ENCODE results near the gene TRPM3.

TRPM3 gene

DNA sequence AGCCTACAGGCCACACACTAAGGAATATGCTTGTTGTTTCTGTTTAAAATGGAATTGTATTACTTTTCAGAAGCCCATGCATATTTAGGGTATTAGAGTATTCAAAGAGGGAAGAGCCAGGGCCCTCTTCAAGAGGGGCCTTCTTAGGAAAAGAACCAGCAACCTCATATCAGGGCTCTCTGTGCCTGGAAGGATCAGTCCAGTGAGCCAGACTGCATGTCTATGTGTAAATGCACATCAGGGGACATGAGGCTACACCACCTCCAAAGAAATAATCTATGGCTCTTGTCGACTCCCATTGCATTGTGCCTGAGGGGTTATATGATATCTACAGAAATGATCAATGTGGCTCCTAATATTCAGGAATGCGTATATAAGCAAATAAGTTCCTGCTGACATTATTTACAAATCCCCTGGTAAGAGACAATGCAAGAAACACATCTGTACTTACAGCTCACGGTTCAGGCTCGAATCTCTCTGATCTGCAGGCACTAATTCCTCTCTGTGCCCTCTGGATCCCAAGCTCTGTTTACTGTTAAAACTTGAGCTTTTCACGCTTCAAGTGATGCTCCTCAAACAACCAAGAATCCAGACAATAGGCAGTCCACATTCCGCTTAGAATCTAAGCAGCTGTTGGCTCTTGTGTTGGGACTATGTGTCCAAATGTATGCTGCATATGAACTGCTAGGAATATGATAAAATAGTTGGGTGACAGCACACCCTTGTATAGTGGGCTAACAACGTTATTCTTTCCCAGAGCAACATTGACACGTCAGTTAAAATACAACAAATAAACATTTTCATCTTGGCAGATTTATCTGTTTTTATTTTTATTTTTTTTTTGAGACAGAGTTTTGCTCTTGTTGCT is 556.7 kb downstream of the TRPM3 start:
- H3K4me3 ChIP-seq (ENCODE audit: low read depth, low read length), result no peak overlapping the region

DNA sequence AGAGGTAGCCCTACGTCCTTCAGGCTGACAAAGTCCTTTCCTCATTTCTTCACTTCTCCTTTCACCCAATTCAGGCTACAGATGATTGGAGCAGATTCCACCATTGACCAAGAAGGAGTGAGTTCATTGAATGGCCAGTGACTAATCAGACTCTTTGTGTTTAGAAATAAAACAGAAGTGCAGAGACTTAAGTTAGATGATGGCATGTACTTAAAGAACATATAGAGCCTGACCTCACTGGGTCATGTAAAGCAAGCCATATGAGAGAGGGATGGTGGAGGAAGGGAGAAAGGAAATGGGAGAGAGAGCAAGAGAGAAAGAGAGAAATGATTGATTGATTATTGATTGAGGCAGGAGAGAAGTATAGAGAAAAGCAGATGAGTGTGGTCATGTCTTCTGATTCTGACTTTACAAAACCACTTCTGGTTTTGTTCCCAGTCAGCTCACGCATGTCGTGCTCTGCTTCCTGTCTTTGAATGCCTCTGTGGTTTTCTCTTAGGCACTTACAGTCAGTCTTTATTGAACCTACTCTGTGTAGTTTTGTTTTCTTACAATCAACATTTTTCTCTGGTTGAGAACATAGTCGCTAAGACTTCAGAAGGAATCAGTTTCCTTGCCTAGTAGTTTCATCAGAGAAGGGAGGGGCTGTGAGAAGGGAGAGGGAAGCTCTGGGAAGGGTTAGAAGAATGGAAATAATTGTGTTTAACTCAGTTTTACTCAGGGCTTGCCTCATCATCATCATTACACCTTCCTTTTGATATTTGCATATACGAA is 557.8 kb downstream of the TRPM3 start:
- TF ChIP-seq CTCF (IDR thresholded peaks at IDR 0.05; ENCODE audit: borderline replicate concordance, insufficient read depth, low read depth, low read length), result no peak

More for the DNA sequence above, 556.7 kb downstream of the TRPM3 start:
- TF ChIP-seq CTCF (IDR thresholded peaks at IDR 0.05; ENCODE audit: borderline replicate concordance, insufficient read depth, low read depth, low read length), result no peak

DNA sequence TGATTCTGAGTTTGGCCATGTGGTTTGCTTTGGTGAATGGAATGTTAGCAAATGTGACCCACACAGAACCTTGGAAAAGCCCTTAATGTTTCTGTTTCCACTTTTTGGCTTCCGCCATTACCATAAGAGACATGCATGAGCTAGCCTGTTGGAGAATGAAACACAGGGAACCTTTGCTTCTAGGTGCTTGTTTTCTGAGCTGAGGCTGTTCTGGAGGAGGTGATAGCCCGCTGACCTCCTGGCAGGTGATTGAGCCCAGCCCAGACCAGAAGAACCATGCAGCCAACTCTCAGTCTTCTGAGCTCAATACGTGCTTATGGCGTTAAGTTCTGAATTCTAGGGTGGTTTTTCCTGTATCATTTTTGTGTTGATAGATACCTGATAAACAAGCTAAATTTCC is 558.4 kb downstream of the TRPM3 start:
- no peak overlapping the region for H3K4me3 ChIP-seq (ENCODE audit: low read depth, low read length)
- no peak for TF ChIP-seq CTCF (IDR thresholded peaks at IDR 0.05; ENCODE audit: borderline replicate concordance, insufficient read depth, low read depth, low read length)

More for the DNA sequence above, 557.8 kb downstream of the TRPM3 start:
- H3K4me3 ChIP-seq (ENCODE audit: low read depth, low read length), result no peak overlapping the region

- TF ChIP-seq CTCF (IDR thresholded peaks at IDR 0.05; ENCODE audit: borderline replicate concordance, insufficient read depth, low read depth, low read length), result no peak
- H3K4me3 ChIP-seq (ENCODE audit: low read depth, low read length), result no peak overlapping the region
Measured at GRCh38 chr9:70561786-70562395, 559.5 kb downstream of the TRPM3 start.

DNA sequence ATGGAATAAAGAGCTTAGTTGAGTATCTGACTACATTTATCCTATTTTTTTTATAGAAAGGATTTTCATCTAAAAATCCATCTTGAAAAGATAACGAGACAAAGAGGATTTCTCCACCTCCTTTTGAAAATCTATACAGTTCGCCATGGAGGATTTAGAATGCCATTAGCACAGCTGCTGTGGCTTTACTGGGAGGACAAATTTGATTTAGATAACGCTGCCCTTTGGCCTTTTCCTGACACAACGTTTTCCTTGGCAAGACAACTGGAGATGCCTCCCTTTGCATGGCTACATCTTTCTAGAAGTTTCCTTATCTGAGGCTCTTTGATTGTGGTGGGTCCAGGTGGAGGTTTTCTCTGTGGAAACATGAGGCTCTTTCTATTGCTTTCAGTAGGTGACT is 560.3 kb downstream of the TRPM3 start:
- no peak overlapping the region for H3K4me3 ChIP-seq (ENCODE audit: low read depth, low read length)
- TF ChIP-seq CTCF (IDR thresholded peaks at IDR 0.05; ENCODE audit: borderline replicate concordance, insufficient read depth, low read depth, low read length), result no peak

DNA sequence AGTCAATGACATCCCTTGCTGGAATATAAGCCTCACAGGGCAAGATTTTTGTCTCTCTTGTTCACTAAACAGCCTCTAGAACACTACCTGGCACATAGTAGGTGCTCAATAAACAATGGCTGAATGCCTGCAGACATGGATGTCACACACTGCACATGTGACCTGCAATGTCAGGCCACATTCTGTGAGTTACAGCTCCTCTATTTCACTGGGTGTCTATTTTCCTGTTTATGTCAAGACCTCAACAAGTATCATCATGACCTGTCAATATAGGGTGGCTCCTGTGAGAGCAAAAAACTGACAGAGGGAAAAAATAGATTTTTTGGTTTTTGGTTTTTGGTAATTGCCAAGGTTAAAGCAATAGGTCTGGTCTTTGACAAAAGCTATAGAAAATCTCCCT is 562.3 kb downstream of the TRPM3 start:
- no peak for TF ChIP-seq CTCF (IDR thresholded peaks at IDR 0.05; ENCODE audit: borderline replicate concordance, insufficient read depth, low read depth, low read length)

More for the DNA sequence above, 562.3 kb downstream of the TRPM3 start:
- no peak overlapping the region for H3K4me3 ChIP-seq (ENCODE audit: low read depth, low read length)
